ENCODE data around the gene TMEM169.

The TMEM169 gene

GRCh38 chr2:216108310-216108966 lies 26.7 kb downstream of the TMEM169 start:
- no peak for TF ChIP-seq CTCF (IDR thresholded peaks at IDR 0.05; ENCODE audit: low read depth, low read length)
- TF ChIP-seq MAX (IDR thresholded peaks at IDR 0.05; ENCODE audit: low read depth, low read length), result no peak
- TF ChIP-seq MYC (IDR thresholded peaks at IDR 0.05; ENCODE audit: low read depth, low read length), result no peak
- TF ChIP-seq POLR2A (IDR thresholded peaks at IDR 0.05; ENCODE audit: extremely low read depth, insufficient read length), result no peak
- DNase-seq (ENCODE audit: low read depth), result peak; percentile 30
- H3K4me3 ChIP-seq (ENCODE audit: low read depth, low read length), result peak overlapping the region; percentile 69

GRCh38 chr2:216108967-216109921 lies 27.5 kb downstream of the TMEM169 start, which contains the start of gene XRCC5:
TSS of gene XRCC5 (plus strand) at chr2:216109348. CDS start at chr2:216109437, 89 bp downstream.
- TF ChIP-seq MYC (IDR thresholded peaks at IDR 0.05; ENCODE audit: low read depth, low read length) (peak; percentile 84), POLR2A (IDR thresholded peaks at IDR 0.05; ENCODE audit: extremely low read depth, insufficient read length) (peak; percentile 60), CTCF (IDR thresholded peaks at IDR 0.05; ENCODE audit: low read depth, low read length) (no peak), MAX (IDR thresholded peaks at IDR 0.05; ENCODE audit: low read depth, low read length) (peak; percentile 92)
- DNase-seq (ENCODE audit: low read depth), result peak; percentile 98
- H3K4me3 ChIP-seq (ENCODE audit: low read depth, low read length), result peak within 1 kb of the TSS; percentile 99

- TF ChIP-seq CTCF (IDR thresholded peaks at IDR 0.05; ENCODE audit: low read depth, low read length) (peak; percentile 15), POLR2A (IDR thresholded peaks at IDR 0.05; ENCODE audit: extremely low read depth, insufficient read length) (no peak)
- peak overlapping the region; percentile 99 for H3K4me3 ChIP-seq (ENCODE audit: low read depth, low read length)
- peak; percentile 62 for DNase-seq (ENCODE audit: low read depth)
Measured at GRCh38 chr2:216109962-216110614, 28.4 kb downstream of the TMEM169 start.

GRCh38 chr2:216110620-216111019 lies 28.9 kb downstream of the TMEM169 start:
- TF ChIP-seq MYC (IDR thresholded peaks at IDR 0.05; ENCODE audit: low read depth, low read length) (no peak), MAX (IDR thresholded peaks at IDR 0.05; ENCODE audit: low read depth, low read length) (no peak), POLR2A (IDR thresholded peaks at IDR 0.05; ENCODE audit: extremely low read depth, insufficient read length) (no peak), CTCF (IDR thresholded peaks at IDR 0.05; ENCODE audit: low read depth, low read length) (no peak)
- H3K4me3 ChIP-seq (ENCODE audit: low read depth, low read length), result peak overlapping the region; percentile 99
- DNase-seq (ENCODE audit: low read depth), result no peak

- TF ChIP-seq CTCF (IDR thresholded peaks at IDR 0.05; ENCODE audit: low read depth, low read length), result no peak
- H3K4me3 ChIP-seq (ENCODE audit: low read depth, low read length), result peak overlapping the region; percentile 99
- no peak for DNase-seq (ENCODE audit: low read depth)
Measured at GRCh38 chr2:216111122-216111521, 29.4 kb downstream of the TMEM169 start.
